Measurements from ENCODE around the gene MDN1.
"Not testable (repeated sequence)": the region's sequence is repeated elsewhere in the genome, so short reads cannot be mapped to it uniquely, and the experiment has no call there.

Gene MDN1

GRCh38 chr6:89750338-89750737, 69.3 kb downstream of the MDN1 start:
- DNase-seq = no peak

DNA sequence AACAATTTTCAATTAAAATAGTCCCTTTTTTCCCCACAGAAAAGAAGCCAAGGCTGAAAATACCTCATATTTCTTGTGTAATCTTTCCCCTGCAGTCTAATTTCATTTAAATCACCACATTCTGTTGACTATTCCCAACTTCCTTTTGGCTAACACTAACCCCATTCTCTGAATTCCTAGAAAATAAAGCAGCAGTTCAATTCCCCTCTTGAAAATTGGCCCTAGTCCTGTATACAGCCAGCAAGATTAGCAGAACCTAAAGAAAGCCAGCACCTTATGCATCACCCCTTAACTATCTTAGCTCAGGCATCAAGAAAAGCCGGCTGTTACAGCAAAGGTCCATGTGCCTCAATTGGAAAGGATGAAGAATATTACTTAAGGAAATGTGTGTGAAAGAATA, 69.7 kb downstream of the MDN1 start:
- DNase-seq = no peak

GRCh38 chr6:89745716-89746115, 73.9 kb downstream of the MDN1 start:
- no peak for DNase-seq

DNA sequence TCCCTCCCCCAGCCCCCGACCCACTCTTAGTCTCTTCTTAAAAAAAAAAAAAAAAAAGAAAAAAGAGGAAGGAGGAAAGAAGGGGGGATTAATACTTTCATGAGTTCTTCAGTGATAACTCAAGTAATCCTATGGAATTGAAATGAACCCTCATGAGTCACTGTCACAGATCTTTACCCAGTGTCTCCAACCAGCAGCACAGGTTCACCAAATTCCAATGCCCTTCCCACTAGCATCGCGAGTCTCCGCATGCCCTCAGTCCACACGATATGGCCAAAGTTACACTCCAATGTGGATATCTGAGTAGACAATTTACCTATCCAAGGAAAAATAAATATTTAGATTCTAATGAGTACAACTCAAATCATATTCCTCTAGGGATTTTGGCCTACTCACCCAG, 74.5 kb downstream of the MDN1 start:
- no peak for DNase-seq

- DNase-seq = no peak
Measured at GRCh38 chr6:89736893-89737292, 82.7 kb downstream of the MDN1 start.

DNA sequence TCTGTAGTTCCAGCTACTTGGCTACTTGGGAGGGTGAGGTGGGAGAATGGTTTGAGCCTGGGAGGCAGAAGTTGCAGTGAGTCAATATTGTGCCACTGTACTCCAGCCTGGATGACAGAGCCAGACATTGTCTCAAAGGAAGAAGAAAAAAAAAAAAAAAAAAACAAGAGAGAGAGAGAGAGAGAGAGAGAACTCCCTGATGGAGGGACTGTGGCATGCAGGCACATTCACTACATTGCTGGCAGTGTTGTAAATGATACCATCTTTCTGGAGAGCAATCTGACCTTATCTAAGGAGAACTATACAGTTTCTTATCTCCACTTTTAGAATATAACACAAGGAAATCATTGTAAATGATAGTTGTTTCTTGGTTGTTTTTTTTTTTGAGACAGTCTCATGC, 85.1 kb downstream of the MDN1 start:
- no peak for DNase-seq

GRCh38 chr6:89731924-89732567, 87.5 kb downstream of the MDN1 start:
- no peak for DNase-seq

- not testable (repeated sequence) for DNase-seq
Measured at GRCh38 chr6:89731262-89731661, 88.3 kb downstream of the MDN1 start.

DNA sequence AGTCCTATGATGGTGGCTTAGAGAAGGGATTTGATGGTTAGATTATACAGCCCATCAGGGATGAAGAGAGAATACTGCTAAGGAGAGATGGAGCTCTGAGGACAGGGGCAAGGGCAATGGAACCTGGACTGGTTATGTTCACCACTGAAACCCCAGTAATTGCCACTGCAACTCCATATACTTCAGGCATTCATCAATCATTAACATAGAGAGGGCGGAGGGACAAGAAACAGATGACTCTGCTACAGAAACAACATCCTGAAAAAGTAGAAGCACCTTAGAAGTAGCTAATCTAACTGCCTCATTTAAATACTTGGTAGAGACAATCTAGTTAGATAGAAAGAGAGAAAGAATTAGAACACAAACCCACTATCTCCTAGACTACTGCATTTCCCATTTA, 89.8 kb downstream of the MDN1 start:
- no peak for DNase-seq

DNA sequence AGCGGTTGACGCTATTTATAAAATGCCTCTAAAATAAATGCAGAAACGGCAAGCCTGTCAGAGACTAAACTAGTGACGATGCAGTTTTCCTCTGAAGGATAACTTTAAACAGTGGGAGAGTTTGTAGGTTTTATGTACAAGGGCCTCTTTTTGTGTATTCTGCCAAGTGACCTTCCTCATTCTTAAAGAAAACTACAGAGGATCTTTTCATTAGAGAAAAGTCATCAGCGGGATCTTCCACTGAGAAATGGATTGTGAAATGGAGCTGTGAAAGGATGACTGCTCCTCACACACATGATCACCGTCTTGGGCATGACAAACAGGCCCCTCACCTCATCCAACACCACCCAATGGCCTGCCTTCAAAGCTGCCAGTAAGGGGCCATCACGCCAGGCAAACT, 92.1 kb downstream of the MDN1 start:
- DNase-seq = no peak

DNA sequence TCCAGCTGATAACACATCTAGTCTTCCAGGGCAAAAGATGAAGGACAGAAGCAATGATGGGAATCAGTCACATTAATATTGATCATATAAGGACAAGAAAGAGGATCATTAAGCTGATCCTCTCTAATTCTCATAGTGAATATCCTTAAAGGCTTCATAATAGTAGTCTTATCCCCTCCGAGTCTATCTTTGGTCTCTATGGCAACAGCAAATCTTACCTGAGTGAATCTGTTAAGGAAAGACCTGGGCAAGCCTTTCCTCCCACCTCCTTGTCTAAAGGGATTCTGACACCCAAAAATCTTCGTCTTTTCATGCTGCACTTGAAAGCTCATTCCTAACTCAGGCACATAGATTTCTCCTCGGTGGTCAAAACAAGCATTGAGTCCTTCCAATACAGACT, 94.6 kb downstream of the MDN1 start:
- DNase-seq = no peak

GRCh38 chr6:89723046-89723445, 96.5 kb downstream of the MDN1 start:
- DNase-seq = no peak

DNA sequence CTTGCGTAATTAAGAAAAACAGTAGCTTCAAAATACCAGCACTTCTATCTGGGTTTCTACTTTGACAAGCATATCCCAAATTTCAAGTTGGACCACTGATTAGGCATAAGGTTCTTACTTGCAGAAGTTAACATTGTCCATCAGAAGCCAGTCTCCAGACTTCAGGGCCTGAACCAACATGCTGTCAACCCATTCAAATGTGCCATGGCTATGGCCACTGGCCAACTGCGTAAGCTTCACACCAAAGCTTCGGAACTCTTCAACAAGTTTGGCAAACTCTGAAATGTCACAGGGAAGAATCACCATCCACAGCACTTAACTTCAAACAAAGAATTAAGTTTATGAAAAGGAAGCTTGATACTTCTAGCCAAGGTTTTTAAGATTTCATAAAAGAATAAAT, 103.1 kb downstream of the MDN1 start:
- no peak for DNase-seq

GRCh38 chr6:89711801-89712200, 107.8 kb downstream of the MDN1 start:
- DNase-seq = no peak

- DNase-seq = no peak
Measured at GRCh38 chr6:89708316-89708715, 111.3 kb downstream of the MDN1 start.

GRCh38 chr6:89707766-89708165, 111.8 kb downstream of the MDN1 start:
- no peak for DNase-seq

DNA sequence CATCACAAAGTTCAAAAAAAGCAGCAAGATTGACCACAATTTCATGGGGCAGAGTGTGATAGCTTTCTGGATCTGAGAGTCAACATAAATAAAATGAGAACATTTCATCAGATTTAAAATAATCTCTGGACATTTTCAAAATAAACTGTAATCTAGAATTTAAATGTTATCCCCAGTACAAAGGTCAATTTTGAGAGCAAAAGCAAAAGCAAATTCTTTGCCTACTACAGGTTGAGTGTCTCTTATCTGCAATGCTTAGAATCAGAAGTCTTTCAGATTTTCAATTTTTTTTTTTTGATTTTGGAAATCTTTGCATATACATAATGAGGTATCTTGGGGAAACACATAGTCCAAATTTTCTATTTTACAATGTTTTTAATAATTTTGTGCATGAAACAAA, 113.5 kb downstream of the MDN1 start:
- no peak for DNase-seq

DNA sequence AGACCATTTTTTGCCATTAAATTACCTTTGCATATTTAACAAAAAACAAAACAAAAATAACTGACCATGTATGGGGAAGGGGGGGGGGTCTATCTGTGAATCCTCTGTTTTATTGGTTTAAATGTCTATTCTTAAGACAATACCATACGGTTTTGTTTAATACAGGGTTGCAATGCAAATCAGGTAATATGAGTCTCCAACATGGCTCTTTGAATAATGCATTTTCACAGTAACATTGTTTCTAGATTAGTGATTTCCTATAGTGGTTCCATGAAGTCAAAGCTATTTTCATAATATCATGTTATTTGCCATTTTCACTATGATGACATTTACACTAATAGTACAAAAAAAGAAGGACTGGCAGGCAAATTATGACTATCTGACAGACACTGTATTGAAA, 116.3 kb downstream of the MDN1 start:
- DNase-seq = no peak

DNA sequence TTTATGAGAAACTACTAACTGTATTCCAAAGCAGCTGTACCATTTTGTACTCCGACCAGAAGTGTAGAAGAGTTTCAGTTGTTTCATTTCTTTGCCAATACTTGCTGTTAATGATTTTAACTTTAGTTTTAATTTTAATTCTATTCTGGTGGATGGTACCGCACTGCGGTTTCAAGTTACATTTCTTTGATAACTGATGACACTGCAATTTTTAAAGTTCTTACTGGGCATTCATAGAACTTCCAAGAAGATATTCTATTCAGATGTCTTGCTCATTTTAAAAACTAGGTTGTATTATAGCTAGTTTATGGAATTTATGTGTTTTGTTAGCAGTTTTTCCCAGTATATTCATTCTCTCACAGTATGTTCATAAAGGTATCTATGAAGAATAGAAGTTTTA, 117.2 kb downstream of the MDN1 start:
- no peak for DNase-seq

DNA sequence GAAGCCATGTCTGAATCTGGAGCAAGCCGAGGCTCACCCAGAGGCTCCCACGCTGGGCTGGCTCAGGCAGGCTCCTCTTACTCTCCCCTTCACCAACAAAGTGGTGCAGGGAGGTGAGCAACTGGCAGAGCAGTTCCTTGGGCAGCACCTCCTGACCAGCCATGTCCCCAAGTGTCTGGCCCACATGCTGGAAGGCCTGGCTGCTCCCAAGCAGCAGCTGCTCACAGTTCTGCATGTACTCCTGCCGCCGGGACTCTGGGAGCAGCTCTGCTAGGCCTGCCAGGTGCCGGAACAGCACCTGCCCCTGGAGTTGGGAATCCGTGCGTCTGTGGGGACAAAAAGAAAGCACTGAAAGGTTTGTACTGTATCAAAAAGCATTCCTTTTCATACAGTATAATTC, 123.9 kb downstream of the MDN1 start:
- no peak for DNase-seq

DNA sequence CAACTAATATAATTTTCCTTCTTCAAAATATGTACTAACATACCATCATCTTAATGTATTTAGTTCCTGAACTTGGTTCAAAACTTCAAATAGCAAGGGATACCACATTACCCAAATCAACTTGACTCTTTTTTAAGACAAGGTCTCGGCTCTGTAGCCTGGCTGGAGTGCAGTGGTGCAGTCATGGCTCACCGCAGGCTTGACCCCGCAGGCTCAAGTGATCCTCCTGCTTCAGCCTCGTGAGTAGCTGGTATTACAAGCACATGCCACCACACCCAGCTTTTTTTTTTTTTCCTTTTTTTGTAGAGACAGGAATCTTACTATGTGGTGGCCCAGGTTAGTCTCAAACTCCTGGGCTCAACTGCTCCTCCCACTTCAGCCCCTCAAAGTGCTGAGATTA, 125.2 kb downstream of the MDN1 start:
- DNase-seq = no peak

DNA sequence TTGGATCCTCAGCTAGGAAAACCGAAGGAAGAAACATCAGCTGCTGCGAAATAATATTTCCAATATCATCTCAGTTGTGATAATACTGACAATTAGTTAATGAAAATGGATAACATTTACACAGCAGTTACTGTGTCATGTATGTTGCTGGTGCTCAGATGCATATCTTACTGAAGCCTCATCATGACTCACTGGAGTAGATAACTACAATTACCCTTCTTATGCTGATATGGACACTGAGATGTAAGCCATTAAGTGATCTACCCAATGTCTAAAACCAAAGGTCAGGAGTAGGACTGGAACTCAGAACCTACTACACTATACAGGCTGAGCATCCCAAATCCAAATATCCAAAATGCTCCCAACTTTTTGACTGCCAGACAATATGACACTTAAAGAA, 126.4 kb downstream of the MDN1 start:
- no peak for DNase-seq

DNA sequence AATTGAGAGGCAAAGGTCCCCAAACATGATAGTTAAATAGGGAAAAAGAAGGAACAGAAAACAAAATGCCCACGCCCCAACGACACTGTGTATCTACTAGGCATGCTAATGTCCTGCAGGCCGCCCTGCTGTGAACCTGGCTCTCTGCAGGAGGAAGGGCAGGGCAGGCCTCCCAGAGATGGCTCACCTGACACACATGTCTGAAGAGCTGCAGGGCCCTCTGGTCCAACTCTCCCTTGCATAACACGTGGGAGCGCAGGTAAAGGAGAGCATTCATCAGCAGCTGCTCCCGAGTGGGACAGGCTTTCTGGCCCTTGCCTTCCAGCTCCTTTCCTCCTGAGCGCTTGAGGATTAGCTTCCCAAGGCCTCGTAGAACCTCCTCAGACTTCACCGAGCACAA, 127.3 kb downstream of the MDN1 start:
- DNase-seq = no peak

DNA sequence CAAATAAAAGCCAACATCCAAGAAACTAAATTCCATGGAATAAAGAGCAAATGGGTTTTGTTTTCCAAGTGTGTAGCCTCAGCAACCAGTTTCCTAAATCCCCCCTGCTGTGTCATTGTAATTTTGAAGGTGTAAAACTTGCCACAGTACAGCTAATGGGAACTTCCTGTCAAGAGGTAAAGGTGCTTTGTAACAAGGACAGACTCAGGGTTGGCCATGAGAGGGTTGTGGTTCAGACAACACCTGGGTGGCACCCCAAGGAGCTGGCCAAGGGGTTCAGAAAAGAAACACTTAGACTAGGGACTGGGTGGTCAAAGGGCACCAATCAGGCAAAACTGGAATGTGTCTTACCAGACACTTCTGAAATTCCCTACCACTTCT, 128.7 kb downstream of the MDN1 start:
- no peak for DNase-seq

- DNase-seq = no peak
Measured at GRCh38 chr6:89689732-89690131, 129.9 kb downstream of the MDN1 start.

GRCh38 chr6:89688328-89688727, 131.3 kb downstream of the MDN1 start:
- DNase-seq = no peak
